Fibroblast of lung (primary cell): ENCODE data around the gene MMP13.

Experiments
- CTCF ChIP-seq, 2 donors: IDR thresholded peaks in 1 of 2; conservative IDR thresholded peaks in 1 of 2; 1 replicate in 1 of 2; 2 replicates in 1 of 2; pipeline ENCODE4 v1.5.1; 2011 to 2012; ENCODE audit warnings: low read length in 2 of 2, control low read depth in 1 of 2, inconsistent platforms in 1 of 2, low read depth in 1 of 2, mild to moderate bottlenecking in 1 of 2
- EZH2 ChIP-seq: IDR thresholded peaks from 2 replicates; pipeline ENCODE4 v1.5.1; 2012; ENCODE audit warnings: low read length, control low read depth, mild to moderate bottlenecking; ENCODE audit errors: missing control alignments

- TF ChIP-seq EZH2 (no peak), CTCF (conservative IDR thresholded peaks at IDR 0.05 in 1 of 2, IDR thresholded peaks at IDR 0.05 in 1 of 2; ENCODE audit: low read depth in 1 of 2, low read length in 2 of 2) (no peak)
Measured at GRCh38 chr11:102929972-102930371, 25.6 kb downstream of the MMP13 start.
